ENCODE measurements around the gene NCR2.

NCR2 gene

DNA sequence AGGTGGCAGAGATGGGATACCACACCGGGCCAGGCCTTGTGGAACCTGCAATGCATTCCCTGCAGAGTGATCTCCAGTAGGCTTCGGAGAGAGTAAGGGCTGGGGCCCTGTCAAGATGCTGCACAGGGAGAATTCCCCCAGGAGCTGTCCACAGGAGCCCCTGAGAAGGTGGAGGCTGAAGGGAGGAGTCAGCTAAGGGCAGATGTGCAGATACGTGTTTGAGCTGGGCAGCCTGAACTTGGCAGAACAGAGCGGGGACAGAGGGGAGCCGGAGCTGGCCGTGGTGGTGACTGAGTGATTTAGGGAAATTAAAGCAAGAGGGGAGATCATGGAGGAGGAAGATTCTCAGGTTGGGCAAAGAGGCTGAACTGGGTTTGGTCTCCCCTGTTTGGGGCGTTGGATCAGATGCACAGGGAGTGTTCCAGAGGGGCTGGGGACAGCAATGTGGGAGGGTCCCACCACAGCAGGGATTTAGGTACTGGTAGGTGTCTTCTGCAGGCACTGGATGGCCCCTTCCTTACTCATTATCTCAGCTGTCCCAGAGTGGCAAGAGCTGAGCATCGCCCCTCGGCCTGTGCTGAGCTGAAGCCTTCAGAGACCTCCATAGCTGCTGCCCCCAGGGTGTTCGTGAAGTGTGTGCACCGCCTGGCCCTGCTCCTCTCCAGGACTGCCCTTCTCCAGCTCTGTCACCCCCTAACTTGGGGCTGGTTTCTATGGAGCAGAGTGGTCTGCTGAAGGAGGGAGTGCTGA, 3.8 kb upstream of the NCR2 start:
- DNase-seq (ENCODE audit: low read depth in 1 of 2, low spot score in 1 of 2) = no peak

DNA sequence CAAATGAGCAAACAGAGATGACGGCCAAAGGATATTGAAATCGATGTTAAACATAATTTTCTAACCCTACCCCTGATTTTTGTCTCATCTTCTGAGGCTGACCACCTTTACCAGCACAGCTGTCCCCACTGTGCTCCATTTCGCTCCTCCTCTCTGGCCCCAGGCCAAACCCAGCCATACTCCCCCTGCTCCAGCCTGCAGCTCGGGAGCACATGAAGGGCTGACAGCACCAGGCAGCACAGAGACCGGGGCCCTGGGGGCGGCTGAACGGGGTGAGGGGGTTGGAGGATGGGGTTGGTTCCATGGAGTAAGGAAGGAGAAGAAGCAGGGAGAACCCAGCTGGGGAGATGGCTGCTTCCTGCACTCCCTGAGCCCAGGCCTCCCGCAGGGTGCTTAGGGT, 3.2 kb upstream of the NCR2 start:
- DNase-seq (ENCODE audit: low read depth in 1 of 2, low spot score in 1 of 2) = no peak

DNA sequence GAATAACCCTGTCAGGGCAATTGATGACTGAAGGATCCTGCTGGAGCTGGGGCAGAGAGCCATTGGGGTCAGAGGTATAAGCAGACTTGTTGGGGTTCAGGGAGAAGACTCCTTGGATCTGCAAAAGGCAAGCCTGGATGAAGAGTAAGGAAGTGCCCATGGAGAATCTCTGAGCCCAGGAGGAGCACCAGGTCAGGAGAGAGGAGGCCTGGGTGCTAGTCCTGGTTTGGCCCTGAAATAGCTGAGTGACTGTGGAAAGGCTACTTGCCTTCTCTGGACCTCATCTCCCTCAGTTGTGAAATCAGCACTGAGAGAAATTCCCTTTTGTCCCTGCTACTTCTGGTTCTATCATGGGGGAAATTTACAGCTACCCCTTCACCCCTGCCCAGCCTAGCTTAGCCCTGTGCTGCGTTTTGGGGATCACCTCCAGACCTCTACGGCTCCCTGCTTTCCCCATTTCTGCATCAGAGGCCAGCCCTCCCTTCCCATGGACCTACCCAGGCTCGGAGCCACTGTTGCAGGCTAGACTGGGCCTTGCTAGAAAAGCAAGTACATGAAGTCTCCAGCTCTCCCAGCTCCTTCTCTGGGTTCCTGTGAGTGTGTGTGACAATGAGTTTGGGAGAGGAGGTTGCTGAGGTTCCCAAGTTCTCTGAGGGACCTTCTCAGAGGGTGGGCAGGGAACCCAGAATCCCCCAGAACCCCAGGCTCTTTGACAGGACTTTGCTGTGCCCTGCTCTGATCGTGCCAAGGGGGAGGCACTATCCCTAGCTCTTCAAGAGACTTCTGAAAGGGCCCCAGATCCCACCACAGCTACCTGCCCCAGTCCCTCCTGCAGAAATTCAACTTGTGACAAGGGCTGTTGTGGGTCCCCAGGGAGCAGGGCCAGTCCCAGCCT, 2.3 kb upstream of the NCR2 start:
- no peak for DNase-seq (ENCODE audit: low read depth in 1 of 2, low spot score in 1 of 2)

DNA sequence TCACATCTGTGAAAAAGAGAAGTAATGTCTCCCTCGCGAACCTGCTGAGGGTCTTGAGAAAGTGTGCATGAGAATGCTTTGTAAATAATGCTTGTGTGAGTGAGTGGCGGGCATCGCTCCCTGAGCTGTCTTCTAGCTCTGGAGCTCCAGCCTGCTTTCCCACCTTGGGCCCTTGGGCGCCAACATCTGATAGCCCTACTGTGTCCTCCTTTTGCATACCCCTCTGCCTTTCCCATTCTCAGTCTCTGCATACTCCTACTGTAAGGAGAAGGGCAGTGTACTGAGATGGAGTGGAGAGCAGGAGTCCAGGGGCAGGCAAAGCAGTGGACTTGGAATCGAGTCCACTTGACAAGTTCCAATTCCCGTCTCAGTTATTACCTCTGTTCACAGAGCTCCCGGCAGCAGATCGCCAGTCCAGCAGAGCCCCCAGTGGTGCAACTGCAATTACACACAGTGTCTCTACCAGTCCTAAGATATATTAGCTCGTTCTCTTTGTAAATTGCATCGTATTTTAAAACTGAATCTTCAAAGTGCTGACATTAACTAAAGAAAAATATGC, 847 bp upstream of the NCR2 start:
- DNase-seq (ENCODE audit: low read depth in 1 of 2, low spot score in 1 of 2) = no peak

DNA sequence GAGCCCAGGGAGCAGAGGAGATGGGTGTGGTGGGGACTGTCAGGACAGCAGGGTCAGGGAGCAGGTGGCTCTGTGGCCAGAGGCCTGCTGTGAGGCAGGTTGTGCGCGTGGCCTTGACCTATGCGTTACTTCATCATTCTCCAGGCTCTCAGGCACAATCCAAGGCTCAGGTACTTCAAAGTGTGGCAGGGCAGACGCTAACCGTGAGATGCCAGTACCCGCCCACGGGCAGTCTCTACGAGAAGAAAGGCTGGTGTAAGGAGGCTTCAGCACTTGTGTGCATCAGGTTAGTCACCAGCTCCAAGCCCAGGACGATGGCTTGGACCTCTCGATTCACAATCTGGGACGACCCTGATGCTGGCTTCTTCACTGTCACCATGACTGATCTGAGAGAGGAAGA, 535 bp downstream of the NCR2 start:
- DNase-seq (ENCODE audit: low read depth in 1 of 2, low spot score in 1 of 2) = no peak

DNA sequence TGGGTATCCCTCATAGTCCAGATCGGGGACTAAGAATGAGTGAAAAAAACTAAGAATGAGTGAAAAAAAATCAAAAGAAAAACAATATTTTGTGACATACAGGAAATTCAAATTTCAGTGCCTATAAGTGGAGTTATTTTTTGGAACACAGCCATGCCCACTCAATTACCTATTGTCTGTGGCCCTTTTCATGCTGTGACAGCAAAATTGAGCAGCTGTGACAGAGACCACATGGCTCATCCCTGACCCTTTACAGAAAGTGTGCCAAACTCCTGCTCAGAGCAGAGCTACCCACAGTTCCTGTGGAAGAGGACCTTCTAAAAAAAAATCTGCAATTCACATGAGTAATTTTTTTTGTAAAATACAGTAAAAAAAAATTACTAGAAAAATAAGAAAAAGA, 1.4 kb downstream of the NCR2 start:
- no peak for DNase-seq (ENCODE audit: low read depth in 1 of 2, low spot score in 1 of 2)

DNA sequence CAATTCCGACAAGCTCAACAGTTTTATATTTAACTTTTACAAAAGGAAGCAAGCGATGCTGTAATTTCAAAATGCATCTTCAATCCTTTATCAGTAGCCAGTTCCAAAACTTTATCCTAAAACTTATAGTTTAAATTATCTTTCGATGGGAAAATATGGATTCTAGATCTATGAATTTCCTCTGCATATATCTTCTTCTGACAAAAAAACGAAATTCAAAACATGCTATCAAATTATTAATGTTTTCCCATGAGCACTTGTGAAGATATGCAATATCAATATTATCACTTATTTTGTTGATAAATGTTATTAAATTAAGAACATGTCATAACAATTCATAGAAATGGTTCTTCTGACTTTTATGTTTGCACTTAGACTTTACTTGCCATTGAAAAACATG, 2.3 kb downstream of the NCR2 start:
- no peak for DNase-seq (ENCODE audit: low read depth in 1 of 2, low spot score in 1 of 2)

DNA sequence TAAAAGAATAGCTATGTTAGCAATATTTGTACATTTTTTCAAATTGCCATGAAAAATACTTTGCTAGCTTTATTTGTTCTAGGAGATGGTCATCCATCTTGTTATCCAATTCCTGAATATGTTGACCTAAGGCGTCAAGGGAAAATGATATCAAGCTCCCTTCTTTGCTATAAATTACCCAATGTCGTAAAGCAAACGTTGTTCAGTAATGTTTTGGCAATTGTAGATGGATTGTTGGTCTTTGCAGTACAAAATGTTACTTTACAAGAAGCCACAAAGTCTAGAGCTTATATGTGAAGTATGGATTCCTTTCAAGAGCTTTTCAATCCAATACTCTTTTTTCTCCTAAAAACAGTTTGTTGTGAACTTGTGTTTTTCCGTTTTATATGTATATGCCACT, 3.3 kb downstream of the NCR2 start:
- DNase-seq (ENCODE audit: low read depth in 1 of 2, low spot score in 1 of 2) = no peak

DNA sequence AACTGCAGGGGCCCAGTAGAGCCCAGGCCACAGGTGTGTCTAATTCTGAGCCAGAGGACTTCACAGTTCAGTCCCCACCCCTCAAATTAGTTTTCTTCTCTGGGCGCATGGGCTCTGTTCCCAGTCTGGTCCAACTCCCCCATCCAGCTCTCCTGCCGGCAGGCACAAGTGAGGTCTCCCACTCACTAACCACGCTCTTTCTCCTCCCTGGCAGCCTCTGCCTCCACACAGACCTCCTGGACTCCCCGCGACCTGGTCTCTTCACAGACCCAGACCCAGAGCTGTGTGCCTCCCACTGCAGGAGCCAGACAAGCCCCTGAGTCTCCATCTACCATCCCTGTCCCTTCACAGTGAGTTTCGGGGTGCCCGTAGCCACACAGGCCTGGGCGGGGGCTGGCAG, 6.2 kb downstream of the NCR2 start:
- no peak for DNase-seq (ENCODE audit: low read depth in 1 of 2, low spot score in 1 of 2)

DNA sequence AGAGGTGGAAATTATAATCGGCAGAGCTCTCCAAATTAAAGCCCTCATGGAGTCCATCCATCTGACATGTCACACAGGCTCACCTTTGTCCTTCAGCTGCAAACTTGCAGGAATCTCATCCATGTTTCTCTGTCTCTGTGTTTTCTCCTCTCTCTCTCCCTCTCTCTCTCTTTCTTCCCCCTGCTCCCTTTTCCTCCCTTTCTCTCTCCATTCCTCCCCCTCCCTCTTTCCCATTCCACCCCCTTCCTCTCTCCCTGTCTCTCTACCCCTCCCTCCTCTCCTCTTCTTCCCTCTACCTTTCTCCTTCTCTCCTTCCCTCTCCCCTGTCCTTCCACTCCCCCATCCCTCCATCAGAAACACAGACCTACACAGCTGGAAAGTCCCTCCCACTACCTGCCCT, 6.8 kb downstream of the NCR2 start:
- no peak for DNase-seq (ENCODE audit: low read depth in 1 of 2, low spot score in 1 of 2)

DNA sequence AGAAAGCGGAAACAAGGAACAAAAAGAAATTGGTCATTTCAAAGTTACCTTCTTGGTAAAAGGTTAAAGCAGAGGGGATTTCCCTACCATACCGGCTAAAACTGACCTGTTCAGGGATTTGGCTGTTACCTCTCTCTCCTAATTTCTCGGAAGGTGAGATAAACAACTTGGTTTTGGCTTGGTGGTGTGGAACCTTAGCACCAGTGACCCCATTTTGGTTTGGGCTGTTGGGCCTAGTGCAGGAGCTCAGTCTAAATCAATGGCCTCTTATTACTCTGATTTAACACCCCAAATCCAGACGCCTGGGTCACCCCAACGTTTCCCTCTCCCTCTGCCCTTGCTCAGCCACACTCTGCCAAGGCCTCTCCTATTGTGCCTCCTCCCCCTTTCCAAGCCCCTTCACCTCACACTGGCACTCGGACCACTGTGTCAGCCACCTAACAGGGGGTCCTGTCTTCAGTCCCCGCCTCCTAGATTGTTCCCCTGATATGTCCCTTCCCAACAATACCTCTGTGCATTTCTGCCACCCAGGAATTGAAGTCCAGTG, 8.3 kb downstream of the NCR2 start:
- DNase-seq (ENCODE audit: low read depth in 1 of 2, low spot score in 1 of 2) = no peak

DNA sequence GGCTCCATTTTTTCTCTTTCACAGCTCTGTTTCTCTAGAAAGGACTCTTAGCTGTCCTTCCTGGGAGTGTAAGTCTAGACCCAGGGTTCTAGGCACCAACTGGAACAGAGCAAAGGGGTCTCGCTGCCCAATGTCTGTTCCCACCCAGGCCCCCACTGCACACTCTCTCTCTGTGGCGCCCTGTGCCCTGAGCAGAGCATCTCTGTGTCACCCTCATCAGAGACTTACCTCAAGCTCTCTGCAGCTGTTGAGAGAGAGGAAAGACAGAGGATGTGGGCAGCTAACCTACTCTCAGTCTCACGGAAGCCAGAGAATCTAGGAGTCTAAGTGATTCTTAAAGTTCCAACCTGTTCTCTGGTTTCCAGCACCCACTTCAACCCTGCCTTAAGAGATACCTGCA, 9.5 kb downstream of the NCR2 start:
- no peak for DNase-seq (ENCODE audit: low read depth in 1 of 2, low spot score in 1 of 2)

DNA sequence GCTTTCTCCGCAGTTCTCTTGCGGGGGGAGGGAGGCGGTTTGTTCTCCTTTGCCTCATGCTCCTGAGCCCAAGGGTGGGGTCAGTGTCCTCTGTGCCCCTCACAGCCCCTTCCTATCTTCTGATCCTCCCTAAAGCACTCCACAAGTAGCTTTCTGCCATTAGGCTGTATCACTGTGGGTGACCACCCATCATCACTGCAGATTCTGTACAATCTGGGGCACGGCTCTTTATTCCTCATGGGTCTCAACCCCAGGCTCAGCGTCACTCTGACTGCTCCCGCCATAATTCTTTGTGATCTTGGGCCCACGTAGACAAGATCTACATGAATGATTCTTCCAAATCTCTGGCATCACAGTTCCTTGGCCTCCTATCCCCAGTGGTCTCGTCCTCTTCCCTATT, 10.5 kb downstream of the NCR2 start:
- no peak for DNase-seq (ENCODE audit: low read depth in 1 of 2, low spot score in 1 of 2)

DNA sequence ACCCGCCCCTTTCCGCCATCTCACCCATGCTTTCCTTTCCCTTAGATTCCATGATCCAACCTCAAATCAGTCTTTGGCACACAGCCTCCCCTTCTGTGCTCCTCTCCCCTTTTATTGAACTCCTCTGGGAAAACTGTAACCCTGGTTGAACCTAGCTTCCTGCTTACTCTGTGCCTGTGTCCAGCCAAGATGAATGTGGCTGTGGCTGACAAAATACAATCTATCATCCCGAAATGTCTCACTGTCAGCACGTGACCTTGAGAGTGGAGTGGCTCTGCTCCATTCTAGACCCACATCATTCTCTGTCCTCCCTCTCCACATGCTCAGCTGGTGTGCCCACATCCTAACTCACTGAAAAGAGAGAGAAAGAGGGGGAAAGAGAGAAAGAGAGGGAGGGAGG, 11.0 kb downstream of the NCR2 start:
- DNase-seq (ENCODE audit: low read depth in 1 of 2, low spot score in 1 of 2) = no peak

DNA sequence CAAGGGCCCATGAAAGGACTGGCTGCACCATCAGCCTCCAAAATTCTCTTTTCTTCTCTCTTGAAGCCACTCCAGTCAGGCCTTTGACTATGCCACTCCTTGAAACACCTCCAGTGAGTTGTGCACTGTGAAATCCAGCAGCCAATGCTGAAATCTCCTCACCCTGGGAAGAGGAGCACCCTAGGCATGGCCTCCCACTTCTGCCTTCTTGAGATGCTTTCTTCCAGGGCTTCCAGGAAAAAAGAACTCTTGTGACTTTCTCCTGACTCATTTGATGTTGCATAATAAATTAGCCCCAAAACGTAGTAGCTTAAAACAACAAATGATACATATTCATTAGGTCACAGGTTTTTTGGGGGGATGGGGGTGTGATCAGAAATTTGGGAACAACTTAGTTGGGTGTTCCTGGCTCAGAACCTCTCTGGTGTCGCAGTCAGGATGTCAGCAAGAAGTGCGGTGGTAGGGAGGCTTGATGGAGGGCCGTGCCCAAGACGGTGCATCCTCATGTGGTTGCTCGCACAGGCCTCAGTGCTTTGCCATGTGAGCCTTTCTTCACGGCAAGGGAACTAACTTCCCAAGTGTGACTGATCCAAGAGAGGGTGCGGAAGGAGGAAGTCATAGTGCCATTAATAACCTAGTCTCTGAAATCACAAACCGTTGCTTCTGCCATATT, 12.1 kb downstream of the NCR2 start:
- no peak for DNase-seq (ENCODE audit: low read depth in 1 of 2, low spot score in 1 of 2)

DNA sequence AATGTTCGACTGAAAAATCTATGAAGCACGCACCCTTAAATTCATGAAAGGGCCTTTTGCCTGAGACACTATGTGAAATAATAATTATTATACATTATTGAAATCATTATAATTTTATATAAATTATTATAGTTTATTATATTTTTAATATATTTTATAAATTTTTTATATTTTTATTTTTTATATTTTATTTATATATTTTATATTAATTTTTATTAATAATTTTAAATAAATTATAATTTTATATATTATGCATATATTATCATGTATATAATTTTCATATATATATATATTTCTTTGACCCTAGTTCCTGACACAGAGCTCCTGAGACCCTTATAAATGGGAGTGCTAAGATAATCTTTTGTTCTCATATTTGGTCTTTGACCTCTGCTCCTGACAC, 13.5 kb downstream of the NCR2 start:
- no peak for DNase-seq (ENCODE audit: low read depth in 1 of 2, low spot score in 1 of 2)

DNA sequence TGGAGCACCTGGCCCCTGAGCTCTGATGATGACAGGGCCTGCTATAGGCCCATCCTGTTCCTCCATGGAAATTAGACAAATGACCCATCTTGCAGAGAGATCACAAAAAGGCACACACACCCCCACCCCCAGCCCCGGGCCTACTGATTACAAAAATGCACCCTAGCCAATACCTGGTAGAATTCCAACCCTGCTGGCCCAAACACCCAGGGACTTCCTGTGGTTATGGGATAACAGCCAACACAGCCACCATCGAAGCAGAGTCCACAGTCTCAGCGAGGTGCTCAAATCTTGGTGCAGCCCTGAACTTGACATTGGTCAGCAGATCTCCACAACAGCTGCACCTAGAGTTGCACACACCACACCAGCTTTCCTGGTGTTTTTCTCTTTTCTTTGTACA, 17.0 kb downstream of the NCR2 start:
- no peak for DNase-seq (ENCODE audit: low read depth in 1 of 2, low spot score in 1 of 2)

DNA sequence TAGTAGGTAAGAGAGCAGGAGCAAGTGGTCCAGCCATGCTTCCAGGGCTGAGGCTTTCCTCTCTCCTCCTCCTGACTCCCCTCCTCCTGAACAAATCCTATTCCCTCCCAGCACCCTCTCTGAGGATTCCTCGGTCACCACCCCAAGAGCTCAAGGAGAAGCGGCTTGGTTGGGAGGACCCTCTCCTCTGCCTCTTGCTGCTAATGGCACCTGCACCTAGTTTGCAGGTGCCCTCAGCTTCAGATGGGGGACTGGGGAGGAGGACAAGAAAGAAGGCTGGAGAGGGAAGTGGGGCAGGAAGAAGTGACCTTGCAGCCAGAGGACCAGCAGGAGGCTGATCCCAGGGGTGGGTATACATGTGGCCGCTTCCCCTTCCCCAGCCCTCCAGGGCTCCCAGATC, 17.5 kb downstream of the NCR2 start:
- no peak for DNase-seq (ENCODE audit: low read depth in 1 of 2, low spot score in 1 of 2)

DNA sequence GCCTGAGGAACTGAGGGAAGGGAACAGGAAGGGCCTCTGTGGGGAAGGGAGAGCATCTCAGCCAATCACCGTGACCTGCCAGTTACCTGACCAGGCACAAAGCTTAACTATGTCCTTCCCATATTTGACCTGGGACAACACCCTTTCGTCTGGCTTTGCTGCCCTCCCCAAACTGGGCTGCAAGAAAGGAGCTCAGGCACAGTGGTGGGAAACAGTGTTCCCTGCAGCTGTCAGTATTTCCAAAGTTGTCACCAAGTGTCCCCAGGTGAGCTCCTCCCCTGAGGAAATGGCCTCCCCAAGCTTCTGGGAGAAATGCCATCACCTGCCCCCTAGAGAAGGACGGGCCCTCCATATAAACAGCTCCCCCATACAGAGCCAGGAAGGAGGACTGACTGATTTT, 17.9 kb downstream of the NCR2 start:
- DNase-seq (ENCODE audit: low read depth in 1 of 2, low spot score in 1 of 2) = no peak

DNA sequence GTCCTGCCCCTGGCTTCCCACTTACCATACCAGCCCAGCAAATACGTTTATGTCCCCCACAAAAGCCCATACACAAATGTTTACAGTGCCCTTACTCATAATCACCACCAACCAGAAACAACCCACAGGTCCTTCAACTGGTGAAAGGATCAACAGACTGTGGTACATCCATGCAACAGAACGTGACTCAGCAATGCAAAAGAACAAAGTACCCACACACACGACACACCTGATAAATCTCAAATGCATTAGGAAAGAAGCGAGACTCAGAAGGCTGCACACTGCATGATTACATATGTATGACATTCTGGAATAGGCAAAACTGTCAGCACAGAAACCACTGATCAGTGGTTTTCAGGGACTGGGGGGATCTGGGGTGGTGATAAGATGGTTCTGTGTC, 20.5 kb downstream of the NCR2 start:
- DNase-seq (ENCODE audit: low read depth in 1 of 2, low spot score in 1 of 2) = no peak

DNA sequence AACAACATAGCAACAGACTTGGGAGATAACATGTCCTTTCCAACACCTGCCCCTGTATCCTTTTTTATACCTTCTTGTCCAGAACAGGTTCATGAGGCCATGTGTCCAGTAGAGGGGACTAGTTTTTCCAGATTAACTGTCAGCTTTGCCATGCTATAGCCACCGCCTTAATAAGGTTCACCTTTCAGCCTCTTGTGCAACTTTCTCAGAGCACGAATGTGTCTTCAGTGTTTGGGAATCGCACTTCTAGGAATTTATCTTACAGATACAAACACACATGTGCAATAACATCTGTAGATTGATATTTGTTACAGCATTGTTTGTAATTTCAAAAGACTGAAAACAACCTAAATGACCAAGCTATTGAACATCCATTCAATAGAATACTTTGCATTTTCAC, 21.4 kb downstream of the NCR2 start:
- DNase-seq (ENCODE audit: low read depth in 1 of 2, low spot score in 1 of 2) = no peak

DNA sequence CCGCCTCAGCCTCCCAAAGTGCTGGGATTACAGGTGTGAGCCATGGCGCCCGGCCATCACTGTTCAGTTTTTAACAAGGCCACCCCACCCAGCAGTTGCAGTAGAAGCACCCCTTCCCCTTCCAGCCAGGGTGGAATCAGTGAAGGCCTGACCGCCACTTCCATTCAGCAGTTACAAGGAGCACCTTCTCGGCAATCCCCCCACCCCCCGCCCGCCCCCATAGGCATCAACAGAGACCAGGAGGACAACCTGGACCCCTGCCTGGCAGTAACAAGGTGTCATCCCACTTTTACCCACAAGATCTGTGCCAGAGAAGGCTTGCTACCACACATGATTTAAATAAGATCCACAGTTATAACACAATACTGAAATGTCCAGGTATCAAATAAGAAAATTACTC, 23.1 kb downstream of the NCR2 start:
- no peak for DNase-seq (ENCODE audit: low read depth in 1 of 2, low spot score in 1 of 2)
